IPS DF 6.9 (cell line): ENCODE measurements around the gene TPRA1.

Experiments
- DNase-seq: peaks from one replicate; pipeline ENCODE4 v3.0.0-alpha.2; 2013; ENCODE audit warnings: low read depth, low spot score
- H3K27ac ChIP-seq: one replicate; pipeline ENCODE4 v1.5.1; 2013; ENCODE audit warnings: low read length, control low read depth
- H3K27me3 ChIP-seq: 2 replicates; pipeline ENCODE4 v1.6.1; 2013; ENCODE audit warnings: mild to moderate bottlenecking, low read length; ENCODE audit not compliant: control insufficient read depth, insufficient read depth
- H3K36me3 ChIP-seq: 2 replicates; pipeline ENCODE4 v1.6.1; 2013; ENCODE audit warnings: low read length; ENCODE audit not compliant: control insufficient read depth, insufficient read depth
- H3K4me1 ChIP-seq: 2 replicates; pipeline ENCODE4 v1.6.1; 2013; ENCODE audit warnings: low read length; ENCODE audit not compliant: control insufficient read depth, insufficient read depth
- H3K4me3 ChIP-seq: 2 replicates; pipeline ENCODE4 v1.5.1; 2013; ENCODE audit warnings: mild to moderate bottlenecking, low read length
- H3K9me3 ChIP-seq: 2 replicates; pipeline ENCODE4 v1.6.1; 2013; ENCODE audit warnings: low read length, inconsistent platforms; ENCODE audit not compliant: control insufficient read depth, insufficient read depth
- WGBS: extraction: QIAGEN DNeasy Blood & Tissue Kit; methylation state at CpG from one replicate; pipeline ENCODE4 v1.1.7; 2013; ENCODE audit warnings: mixed read lengths, missing lambda C conversion rate; ENCODE audit not compliant: insufficient read length, insufficient coverage; 5-methylcytosine and 5-hydroxymethylcytosine counted together

The TPRA1 gene

DNA sequence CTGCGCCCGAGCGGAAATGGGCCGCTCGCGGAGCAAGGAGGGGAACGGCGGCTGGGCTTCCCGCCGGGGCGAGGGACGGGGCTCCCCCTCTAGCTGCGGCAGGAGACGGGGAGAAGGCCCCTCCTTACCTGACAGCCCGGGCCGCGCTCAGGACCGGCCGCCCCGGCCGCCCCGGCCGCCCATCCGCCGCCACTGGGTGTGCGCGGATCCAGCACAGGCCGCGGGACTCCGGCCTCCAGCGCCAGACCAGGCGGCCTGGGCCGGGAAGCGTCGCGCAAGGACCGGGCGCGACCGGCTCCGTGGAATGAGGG, 296 bp downstream of the TPRA1 start:
- H3K36me3 ChIP-seq, result no peaks in the 10 kb centered on the region
- peak overlapping the region; percentile 81 for H3K4me3 ChIP-seq
- WGBS, result no CpG with 5 or more reads among the region's 41 CpGs
- H3K4me1 ChIP-seq, result peaks cover 1% of the 10 kb centered on the region; the same call in 1 of the 2 replicates
- DNase-seq, result no peak
- no peaks in the 10 kb centered on the region for H3K9me3 ChIP-seq
- no peaks in the 10 kb centered on the region for H3K27me3 ChIP-seq
- no peak overlapping the region for H3K27ac ChIP-seq

DNA sequence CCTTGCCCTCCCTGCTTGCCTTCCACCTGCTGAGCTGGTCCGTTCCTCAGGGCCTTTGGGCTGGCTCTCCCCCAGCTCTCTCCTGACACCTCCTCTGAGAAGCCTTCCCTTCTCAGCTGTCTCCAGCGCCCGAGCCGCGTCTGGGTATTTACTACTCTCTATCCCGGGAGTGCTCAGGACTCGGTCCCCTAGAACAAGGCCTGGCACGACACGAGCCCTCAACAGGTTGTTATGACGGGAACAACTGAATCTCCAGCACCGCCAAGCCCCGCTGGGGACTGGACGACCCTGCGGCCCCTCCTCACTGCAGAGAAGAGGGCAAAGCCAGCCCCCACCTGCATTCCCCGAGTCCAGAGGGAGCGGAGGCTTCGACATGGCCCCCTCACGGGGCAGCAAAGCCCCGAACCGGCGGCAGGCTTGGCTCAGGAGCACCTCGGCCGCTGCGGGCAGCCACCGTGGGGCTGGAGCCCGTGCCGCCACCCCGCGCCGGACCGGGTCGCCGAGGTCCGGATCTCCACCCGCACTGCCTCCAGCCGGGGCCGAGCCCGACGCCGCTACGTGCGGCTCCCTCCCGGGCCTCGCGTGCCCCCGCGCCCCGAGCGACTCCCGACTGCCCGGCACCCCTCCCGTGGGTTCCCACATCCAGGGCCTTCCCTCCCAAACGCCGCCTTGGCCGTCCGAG, 792 bp downstream of the TPRA1 start:
- H3K27ac ChIP-seq, result no peak overlapping the region
- DNase-seq, result no peak

DNA sequence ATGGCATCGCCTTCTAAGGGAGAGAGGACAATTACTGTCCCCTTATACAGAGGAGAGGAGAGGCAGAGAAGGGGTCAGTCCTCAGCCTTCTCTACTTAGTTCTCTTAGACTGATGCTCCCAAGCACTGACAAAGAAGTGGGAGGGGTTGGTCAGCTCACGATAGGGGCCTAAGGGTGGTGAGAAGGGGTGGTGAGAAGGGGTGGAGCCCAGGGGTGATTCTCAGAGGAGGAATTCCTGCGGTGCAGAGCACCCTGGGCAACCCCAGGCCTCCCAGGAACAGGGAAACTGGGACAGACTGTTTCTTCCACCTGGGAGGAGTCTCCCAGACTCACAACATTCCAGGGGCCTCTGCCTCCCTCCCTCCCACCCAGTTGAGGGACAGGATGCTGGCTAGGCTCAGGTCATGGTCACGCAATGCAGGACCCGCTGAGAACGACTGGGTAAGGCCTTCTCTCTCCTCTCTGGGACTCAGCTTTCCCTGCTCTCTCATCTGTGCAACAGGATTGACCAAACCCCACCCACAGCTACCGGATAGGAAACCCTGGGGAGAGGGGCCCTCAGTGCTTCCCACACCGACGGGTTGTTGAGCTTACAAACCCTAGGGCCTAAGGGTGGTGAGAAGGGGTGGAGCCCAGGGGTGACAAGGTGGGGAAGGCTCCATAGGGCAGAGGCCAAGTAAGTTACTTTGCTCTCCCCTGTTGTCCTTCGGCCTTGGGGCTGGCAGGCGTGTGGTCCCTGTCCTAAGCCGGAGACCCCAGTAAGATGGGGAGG, 1.5 kb downstream of the TPRA1 start:
- no peaks in the 10 kb centered on the region for H3K36me3 ChIP-seq
- no peak overlapping the region for H3K27ac ChIP-seq

More for the DNA sequence above, 792 bp downstream of the TPRA1 start:
- Histone ChIP-seq H3K4me3 (peak overlapping the region; percentile 81), H3K27me3 (no peaks in the 10 kb centered on the region), H3K36me3 (no peaks in the 10 kb centered on the region), H3K4me1 (peaks cover 1% of the 10 kb centered on the region; the same call in 1 of the 2 replicates), H3K9me3 (no peaks in the 10 kb centered on the region)
- WGBS, result no CpG with 5 or more reads among the region's 56 CpGs

DNA sequence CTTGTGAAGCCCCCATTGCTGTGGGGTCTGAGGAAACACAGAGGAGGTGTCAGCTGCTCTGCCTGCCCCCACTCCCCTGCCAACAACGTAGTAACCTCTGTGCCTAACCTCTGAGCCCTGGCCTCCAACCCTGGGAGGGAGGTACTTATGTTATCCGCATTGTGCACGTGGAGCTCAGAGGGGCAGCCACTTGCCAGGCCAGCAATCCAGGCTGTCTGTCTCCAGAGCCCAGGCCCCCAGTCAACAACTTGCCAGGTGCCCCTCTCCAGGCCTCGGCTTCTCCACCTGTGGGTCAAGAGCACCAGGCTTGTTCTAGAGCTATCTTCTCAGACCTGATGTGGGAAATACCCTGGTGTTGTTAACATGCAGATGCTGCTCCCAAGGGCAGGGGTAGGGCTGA, 2.7 kb downstream of the TPRA1 start:
- Histone ChIP-seq H3K4me3 (no peak overlapping the region), H3K9me3 (no peaks in the 10 kb centered on the region), H3K27ac (no peak overlapping the region), H3K4me1 (peaks cover 1% of the 10 kb centered on the region; the same call in 1 of the 2 replicates), H3K27me3 (no peaks in the 10 kb centered on the region), H3K36me3 (no peaks in the 10 kb centered on the region)
- no CpG with 5 or more reads among the region's 4 CpGs for WGBS
- no peak for DNase-seq

More for the DNA sequence above, 1.5 kb downstream of the TPRA1 start:
- peak overlapping the region; percentile 81; the same call in 1 of the 2 replicates for H3K4me3 ChIP-seq
- no CpG with 5 or more reads among the region's 12 CpGs for WGBS
- DNase-seq, result no peak
- no peaks in the 10 kb centered on the region for H3K27me3 ChIP-seq
- peaks cover 1% of the 10 kb centered on the region; the same call in 1 of the 2 replicates for H3K4me1 ChIP-seq
- H3K9me3 ChIP-seq, result no peaks in the 10 kb centered on the region

DNA sequence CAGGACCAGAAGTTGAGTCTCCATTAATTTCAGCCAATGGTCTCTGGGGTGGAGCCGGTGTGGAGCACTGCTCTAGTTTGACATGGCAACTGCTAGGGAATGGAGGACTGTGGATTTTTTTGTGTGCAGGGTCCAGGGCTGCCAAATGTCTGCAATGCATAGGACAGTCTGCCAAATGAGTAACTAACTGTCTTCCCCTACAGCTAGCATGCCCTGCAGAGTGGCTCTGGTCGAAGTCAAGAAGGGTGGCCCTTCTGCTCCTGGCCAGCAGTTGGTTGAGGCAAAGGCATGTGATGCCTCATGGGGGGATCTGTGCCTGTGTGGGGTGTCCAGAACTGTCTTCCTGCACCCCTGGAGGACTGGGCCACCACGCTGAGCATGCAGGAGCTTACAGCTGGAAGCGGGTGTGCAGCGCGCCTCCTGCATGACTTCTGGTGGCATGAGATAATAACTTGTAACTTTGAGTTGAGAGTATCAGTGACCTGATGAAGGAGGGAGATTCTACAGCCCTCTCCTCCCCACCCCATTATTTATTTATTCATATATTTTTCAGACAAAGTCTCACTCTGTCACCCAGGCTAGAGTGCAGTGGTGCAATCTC, 4.6 kb downstream of the TPRA1 start:
- Histone ChIP-seq H3K36me3 (no peaks in the 10 kb centered on the region), H3K4me1 (no peaks in the 10 kb centered on the region), H3K27me3 (no peaks in the 10 kb centered on the region), H3K9me3 (no peaks in the 10 kb centered on the region), H3K27ac (no peak overlapping the region), H3K4me3 (no peak overlapping the region)
- no peak for DNase-seq
- no CpG with 5 or more reads among the region's 6 CpGs for WGBS

DNA sequence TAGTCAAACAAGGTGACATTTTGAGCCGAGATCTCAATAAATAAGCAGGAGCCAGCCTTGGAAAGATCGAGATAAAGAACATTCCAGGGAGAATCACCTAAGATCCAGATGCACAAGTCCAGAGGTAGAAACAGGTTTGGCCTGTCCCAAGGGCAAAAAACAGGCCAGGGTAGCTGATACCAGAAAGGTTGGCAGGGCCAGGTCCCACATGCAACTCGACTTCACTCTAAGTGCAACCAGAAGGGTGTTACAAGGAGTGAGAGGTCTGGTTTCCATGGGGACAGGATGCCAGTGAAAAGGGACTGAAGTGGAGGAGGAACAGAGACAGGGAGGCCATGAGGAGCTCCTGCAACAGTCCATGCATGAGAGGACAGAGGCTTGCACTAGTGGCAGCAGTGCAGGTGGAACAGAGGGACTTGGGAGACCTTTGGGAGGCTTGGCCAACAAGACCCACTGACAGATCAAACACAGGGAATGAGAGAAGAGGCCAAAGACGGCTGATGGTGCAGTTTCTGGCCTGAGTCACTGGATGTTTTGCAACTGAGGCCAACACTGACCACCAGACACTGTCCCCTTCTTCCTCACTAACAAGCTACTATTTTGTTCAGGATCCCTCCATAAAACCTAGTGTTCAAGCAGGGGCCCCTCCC, 5.2 kb downstream of the TPRA1 start:
- H3K27ac ChIP-seq, result no peak overlapping the region
- H3K36me3 ChIP-seq, result no peaks in the 10 kb centered on the region
- WGBS, result no CpG with 5 or more reads among the region's 4 CpGs
- H3K27me3 ChIP-seq, result no peaks in the 10 kb centered on the region
- no peak overlapping the region for H3K4me3 ChIP-seq
- no peaks in the 10 kb centered on the region for H3K4me1 ChIP-seq
- DNase-seq, result no peak
- no peaks in the 10 kb centered on the region for H3K9me3 ChIP-seq

DNA sequence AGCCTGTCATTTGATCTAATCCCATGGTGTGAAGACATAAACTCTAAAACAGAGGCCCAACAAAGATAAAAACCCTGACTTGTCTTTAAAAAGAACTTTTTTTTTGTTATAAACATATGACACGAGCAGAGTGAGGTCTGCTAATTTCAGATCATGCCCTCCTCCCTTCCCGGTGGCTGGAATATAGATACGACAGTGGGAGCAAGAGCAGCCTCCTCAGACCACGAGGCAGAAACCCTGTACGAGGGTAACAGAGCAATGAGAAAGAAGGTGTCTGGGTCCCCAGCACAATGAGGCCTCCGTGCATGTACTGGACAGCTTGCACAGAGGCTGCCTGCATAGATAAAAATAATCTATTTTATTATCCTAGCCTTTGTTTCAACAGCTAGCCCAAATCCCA, 5.8 kb downstream of the TPRA1 start:
- Histone ChIP-seq H3K27ac (no peak overlapping the region), H3K4me3 (no peak overlapping the region), H3K36me3 (0 out of 2 replicates have a peak, but pooled peaks cover 2% of the 10 kb centered on the region), H3K27me3 (no peaks in the 10 kb centered on the region), H3K9me3 (no peaks in the 10 kb centered on the region), H3K4me1 (no peaks in the 10 kb centered on the region)
- no peak for DNase-seq
- no CpG with 5 or more reads among the region's 6 CpGs for WGBS

DNA sequence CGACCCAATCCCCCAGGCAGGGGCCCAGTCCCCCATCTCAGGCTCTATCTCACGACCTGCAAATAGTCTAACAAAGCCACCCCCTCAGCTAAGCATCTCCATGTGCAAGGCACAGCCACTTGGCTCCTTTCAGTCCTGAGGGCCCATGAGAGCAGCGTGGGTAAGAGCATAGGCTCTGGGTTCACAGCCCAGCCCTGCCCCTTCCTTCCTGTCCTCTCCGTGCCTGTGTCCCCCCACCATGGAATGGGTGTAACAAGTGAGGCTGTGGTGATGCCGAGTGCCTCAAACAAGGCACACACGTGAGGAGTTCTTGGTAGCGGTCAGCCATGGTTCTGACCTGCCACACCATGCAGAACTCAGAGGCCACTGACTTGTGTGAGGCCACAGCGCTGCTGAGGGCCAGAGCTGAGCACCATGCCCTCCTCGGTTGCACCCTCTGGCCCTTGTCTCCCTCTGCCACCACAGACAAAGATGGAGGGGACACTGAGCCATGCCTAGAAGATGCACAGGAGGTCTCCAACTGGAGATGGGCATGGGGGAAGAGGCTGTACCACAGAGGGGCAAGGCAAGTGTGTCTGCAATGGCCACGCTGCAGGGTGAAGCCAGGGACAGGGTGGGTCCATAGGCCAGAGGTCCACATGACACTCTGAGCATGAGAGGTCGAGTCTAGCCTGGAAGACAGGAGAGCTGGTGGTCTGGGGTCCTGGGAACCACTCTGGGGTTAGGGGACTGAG, 10.0 kb downstream of the TPRA1 start:
- 0 out of 2 replicates have a peak, but pooled peaks cover 3% of the 10 kb centered on the region for H3K36me3 ChIP-seq
- WGBS, result no CpG with 5 or more reads among the region's 11 CpGs
- H3K27ac ChIP-seq, result no peak overlapping the region
- no peak for DNase-seq
- H3K27me3 ChIP-seq, result no peaks in the 10 kb centered on the region
- no peaks in the 10 kb centered on the region for H3K4me1 ChIP-seq
- no peaks in the 10 kb centered on the region for H3K9me3 ChIP-seq
- no peak overlapping the region for H3K4me3 ChIP-seq

DNA sequence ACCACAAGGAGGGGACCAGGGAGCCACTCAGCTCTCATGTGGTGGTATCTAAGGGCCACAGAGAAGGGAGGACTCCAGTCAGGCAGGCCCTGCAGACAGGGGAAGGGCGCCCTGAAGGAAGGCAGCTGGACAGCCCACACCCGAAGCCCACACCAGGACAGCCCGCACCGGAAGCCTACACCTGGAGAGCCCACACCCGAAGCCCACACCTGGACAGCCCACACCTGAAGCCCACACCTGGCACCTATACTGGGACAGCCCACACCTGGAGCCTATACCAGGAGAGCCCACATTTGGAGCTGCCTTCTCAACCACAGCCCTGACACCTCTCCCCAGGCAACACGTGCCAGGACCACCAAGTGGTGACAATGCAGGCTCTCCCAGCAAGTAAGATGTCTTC, 11.7 kb downstream of the TPRA1 start:
- WGBS, result no CpG with 5 or more reads among the region's 6 CpGs
- peaks cover 6% of the 10 kb centered on the region for H3K36me3 ChIP-seq
- DNase-seq, result no peak

DNA sequence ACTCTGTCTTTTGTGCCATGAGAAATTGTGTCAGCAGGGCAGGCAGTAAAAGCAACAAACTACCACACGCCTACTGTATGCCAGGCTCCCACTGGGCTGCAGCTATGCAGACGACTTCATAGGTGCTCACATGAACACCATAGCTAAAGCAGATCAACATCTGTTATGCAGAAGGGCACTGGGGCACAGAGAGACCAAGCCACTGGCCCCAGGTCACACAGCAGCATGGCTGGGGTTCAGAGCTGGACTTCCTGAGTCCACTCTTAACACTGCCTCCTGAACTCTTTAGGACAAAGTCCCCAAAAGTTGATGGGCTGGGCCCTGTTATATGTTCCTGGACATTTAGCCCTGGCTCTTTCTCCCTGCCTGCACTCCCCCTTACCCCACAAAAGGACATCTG, 12.4 kb downstream of the TPRA1 start:
- H3K27me3 ChIP-seq, result no peaks in the 10 kb centered on the region
- no CpG with 5 or more reads among the region's 2 CpGs for WGBS
- H3K4me3 ChIP-seq, result no peak overlapping the region
- DNase-seq, result no peak
- no peak overlapping the region for H3K27ac ChIP-seq
- H3K36me3 ChIP-seq, result peaks cover 10% of the 10 kb centered on the region
- no peaks in the 10 kb centered on the region for H3K4me1 ChIP-seq
- no peaks in the 10 kb centered on the region for H3K9me3 ChIP-seq

More for the DNA sequence above, 11.7 kb downstream of the TPRA1 start:
- H3K4me3 ChIP-seq, result no peak overlapping the region
- H3K9me3 ChIP-seq, result no peaks in the 10 kb centered on the region
- no peaks in the 10 kb centered on the region for H3K4me1 ChIP-seq
- no peaks in the 10 kb centered on the region for H3K27me3 ChIP-seq
- H3K27ac ChIP-seq, result no peak overlapping the region
